ENCODE results near the gene GUCY2C.
"Not testable (repeated sequence)": the region's sequence is repeated elsewhere in the genome, so short reads cannot be mapped to it uniquely, and the experiment has no call there.

- TF ChIP-seq CTCF (conservative IDR thresholded peaks at IDR 0.05; ENCODE audit: low read depth, low read length); EZH2 (IDR thresholded peaks at IDR 0.05; ENCODE audit: borderline replicate concordance, low read depth, low read length, poor library complexity, severe bottlenecking): not testable (repeated sequence)
Measured at GRCh38 chr12:14736441-14736840, 40.0 kb upstream of the GUCY2C start.
